NT2/D1 (cell line): Measurements from ENCODE around the gene DHRS9.

Experiments
- DNase-seq: peaks from one replicate; pipeline ENCODE4 v3.0.0-alpha.2; 2011; ENCODE audit warnings: low read depth, low spot score
- H3K27me3 ChIP-seq: 2 replicates; pipeline ENCODE4 v1.6.0; 2011; ENCODE audit warnings: mild to moderate bottlenecking; ENCODE audit not compliant: insufficient read length, insufficient read depth
- H3K36me3 ChIP-seq: 2 replicates; pipeline ENCODE4 v1.6.1; 2011; ENCODE audit warnings: mild to moderate bottlenecking, low read length, mixed read lengths; ENCODE audit not compliant: insufficient read depth, insufficient read length
- H3K4me1 ChIP-seq: 2 replicates; pipeline ENCODE4 v1.5.1; 2011; ENCODE audit not compliant: insufficient read depth, insufficient read length
- H3K4me3 ChIP-seq: 2 replicates; pipeline ENCODE4 v1.5.1; 2011; ENCODE audit warnings: low read depth; ENCODE audit not compliant: insufficient read length
- H3K9ac ChIP-seq: 2 replicates; pipeline ENCODE4 v1.6.0; 2011; ENCODE audit warnings: low read depth; ENCODE audit not compliant: insufficient read length
- H3K9me3 ChIP-seq: 2 replicates; pipeline ENCODE4 v1.5.1; 2011; ENCODE audit warnings: mild to moderate bottlenecking, low read length; ENCODE audit not compliant: insufficient read depth
- SUZ12 ChIP-seq: IDR thresholded peaks from 2 replicates; pipeline ENCODE4 v1.6.1; 2011; ENCODE audit not compliant: insufficient read length, insufficient read depth; ENCODE audit errors: extremely low read depth
- YY1 ChIP-seq: IDR thresholded peaks from 2 replicates; pipeline ENCODE4 v1.6.1; 2011; ENCODE audit not compliant: insufficient read length, insufficient read depth
- ZNF274 ChIP-seq: IDR thresholded peaks from 2 replicates; pipeline ENCODE4 v1.6.1; 2011; ENCODE audit warnings: mild to moderate bottlenecking, low read depth, low read length

Gene DHRS9

GRCh38 chr2:169069341-169069740 lies at the start of gene DHRS9:
DHRS9 (plus strand) TSS chr2:169069563; CDS start chr2:169081582, 12,019 bp downstream.
- H3K4me3 ChIP-seq: no peak within 1 kb of the TSS
- TF ChIP-seq YY1 (no peak), ZNF274 (no peak)
- DNase-seq: no peak
- H3K9ac ChIP-seq: no peak within 1 kb of the TSS
- H3K36me3 ChIP-seq: no peaks in the 10 kb centered on the region
- H3K27me3 ChIP-seq: no peaks in the 10 kb centered on the region
- H3K4me1 ChIP-seq: no peaks in the 10 kb centered on the region
- H3K9me3 ChIP-seq: no peaks in the 10 kb centered on the region

- TF ChIP-seq YY1: no peak
- H3K4me1 ChIP-seq: no peaks in the 10 kb centered on the region
- no peak overlapping the region for H3K9ac ChIP-seq
- DNase-seq: no peak
- no peak overlapping the region for H3K4me3 ChIP-seq
- no peaks in the 10 kb centered on the region for H3K36me3 ChIP-seq
- no peaks in the 10 kb centered on the region for H3K27me3 ChIP-seq
- no peaks in the 10 kb centered on the region for H3K9me3 ChIP-seq
Observed at GRCh38 chr2:169023161-169023560, 46.2 kb upstream of the DHRS9 start.

GRCh38 chr2:169026056-169026455 lies 43.3 kb upstream of the DHRS9 start:
- DNase-seq: no peak
- H3K9ac ChIP-seq: no peak overlapping the region
- H3K4me1 ChIP-seq: no peaks in the 10 kb centered on the region
- no peaks in the 10 kb centered on the region for H3K36me3 ChIP-seq
- H3K9me3 ChIP-seq: no peaks in the 10 kb centered on the region
- no peak for TF ChIP-seq SUZ12
- no peak overlapping the region for H3K4me3 ChIP-seq
- no peaks in the 10 kb centered on the region for H3K27me3 ChIP-seq

GRCh38 chr2:169027234-169027633 lies 42.1 kb upstream of the DHRS9 start:
- no peaks in the 10 kb centered on the region for H3K4me1 ChIP-seq
- DNase-seq: no peak
- H3K27me3 ChIP-seq: no peaks in the 10 kb centered on the region
- no peaks in the 10 kb centered on the region for H3K9me3 ChIP-seq
- TF ChIP-seq YY1: no peak
- no peak for TF ChIP-seq SUZ12
- TF ChIP-seq ZNF274: no peak
- H3K9ac ChIP-seq: no peak overlapping the region
- no peak overlapping the region for H3K4me3 ChIP-seq
- no peaks in the 10 kb centered on the region for H3K36me3 ChIP-seq

GRCh38 chr2:169029341-169029740 lies 40.0 kb upstream of the DHRS9 start:
- no peak for DNase-seq
- no peak overlapping the region for H3K4me3 ChIP-seq
- no peak for TF ChIP-seq YY1
- TF ChIP-seq ZNF274: no peak
- no peak for TF ChIP-seq SUZ12
- no peak overlapping the region for H3K9ac ChIP-seq
- H3K4me1 ChIP-seq: no peaks in the 10 kb centered on the region
- no peaks in the 10 kb centered on the region for H3K36me3 ChIP-seq
- no peaks in the 10 kb centered on the region for H3K9me3 ChIP-seq
- H3K27me3 ChIP-seq: no peaks in the 10 kb centered on the region

GRCh38 chr2:169031202-169031601 lies 38.2 kb upstream of the DHRS9 start, which contains the start of gene ABCB11:
ABCB11 (minus strand) TSS chr2:169031324; CDS start chr2:169018125, 13,199 bp downstream.
- Histone ChIP-seq H3K9ac (no peak within 1 kb of the TSS), H3K27me3 (no peaks in the 10 kb centered on the region), H3K36me3 (no peaks in the 10 kb centered on the region), H3K4me3 (no peak within 1 kb of the TSS), H3K9me3 (no peaks in the 10 kb centered on the region), H3K4me1 (no peaks in the 10 kb centered on the region)
- DNase-seq: no peak
- TF ChIP-seq SUZ12: no peak
- TF ChIP-seq ZNF274: no peak
- no peak for TF ChIP-seq YY1

- H3K9ac ChIP-seq: no peak overlapping the region
- no peaks in the 10 kb centered on the region for H3K36me3 ChIP-seq
- H3K4me1 ChIP-seq: no peaks in the 10 kb centered on the region
- TF ChIP-seq YY1 (no peak), SUZ12 (no peak), ZNF274 (no peak)
- H3K4me3 ChIP-seq: no peak overlapping the region
- DNase-seq: no peak
- no peaks in the 10 kb centered on the region for H3K27me3 ChIP-seq
- H3K9me3 ChIP-seq: no peaks in the 10 kb centered on the region
Observed at GRCh38 chr2:169034256-169034655, 35.1 kb upstream of the DHRS9 start.

- H3K9ac ChIP-seq: no peak overlapping the region
- H3K4me3 ChIP-seq: no peak overlapping the region
- no peak for TF ChIP-seq YY1
- TF ChIP-seq ZNF274: no peak
- no peak for TF ChIP-seq SUZ12
- no peaks in the 10 kb centered on the region for H3K4me1 ChIP-seq
- no peaks in the 10 kb centered on the region for H3K36me3 ChIP-seq
- H3K27me3 ChIP-seq: no peaks in the 10 kb centered on the region
- H3K9me3 ChIP-seq: no peaks in the 10 kb centered on the region
- DNase-seq: no peak
Observed at GRCh38 chr2:169034984-169035544, 34.3 kb upstream of the DHRS9 start.
